Measurements from ENCODE around the gene BRPF1. TPM values are rescaled to one million over a fixed set of nuclear protein-coding genes. Genes with fewer than 3 reads are reported as not detected.

Gene BRPF1
- polyA plus RNA-seq, 1 of the 3 experiments (the other 2 are of a cell fraction): 13.0 TPM

DNA sequence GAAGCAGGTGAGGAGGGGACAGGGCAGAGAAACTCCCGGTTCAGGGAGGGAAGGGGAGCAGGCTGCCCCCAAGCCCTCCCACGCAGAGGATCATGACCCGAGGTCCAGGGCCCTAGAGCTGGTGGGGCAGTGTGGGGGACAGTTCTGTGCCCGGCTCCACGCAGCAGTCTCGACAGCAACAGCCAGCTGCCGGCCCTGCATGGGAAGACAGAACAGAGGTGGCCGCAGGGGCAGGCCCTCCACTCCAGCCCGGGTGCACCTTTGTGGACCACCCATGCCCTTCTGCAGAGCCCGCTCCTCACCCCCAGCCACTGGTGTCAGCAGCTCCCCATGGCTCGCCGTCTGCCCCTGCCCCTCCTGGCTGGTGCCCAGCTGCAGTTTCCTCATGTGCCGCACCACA lies 25.9 kb downstream of the BRPF1 start:
- Histone ChIP-seq H3K4me1 (ENCODE audit: control insufficient read depth in 1 of 2, insufficient read depth in 2 of 2, low read depth in 1 of 2, low read length in 1 of 2) (no peaks in the 10 kb centered on the region), H3K27me3 (ENCODE audit: insufficient read depth) (no peaks in the 10 kb centered on the region), H3K36me3 (replicated peaks in 1 of 2; ENCODE audit: control insufficient read depth in 1 of 2, insufficient read depth in 2 of 2, low read length in 1 of 2) (peaks cover 24 to 29% of the 10 kb centered on the region in 2 experiments), H3K79me2 (ENCODE audit: insufficient read depth) (no peaks in the 10 kb centered on the region), H3K9me3 (no peaks in the 10 kb centered on the region), H3K4me3 (ENCODE audit: low read depth in 2 of 2, low read length in 1 of 2) (no peak overlapping the region), H3K27ac (ENCODE audit: low read depth in 2 of 2, low read length in 1 of 2) (no peak overlapping the region), H3K9me2 (no peaks in the 10 kb centered on the region), H3K4me2 (no peak overlapping the region), H4K20me1 (ENCODE audit: insufficient read depth) (no peaks in the 10 kb centered on the region), H3K9ac (no peak overlapping the region), H2AFZ (ENCODE audit: low read depth) (no peak overlapping the region), H3F3A (replicated peaks; ENCODE audit: insufficient read depth) (no peaks in the 10 kb centered on the region)
- ChIA-PET CTCF (no interaction called here), POLR2A (interaction anchor here (0.6 kb wide), 1 partner anchor 546 kb away, joined by 3 read pairs; no protein-coding TSS in a partner anchor)
- 94% methylated on average over 7 of the region's 13 CpGs for WGBS (ENCODE audit: low lambda C conversion rate)
- DNase-seq: no peak
- TF ChIP-seq JUND (IDR thresholded peaks at IDR 0.05): no peak
- TF ChIP-seq, protein P1, sequence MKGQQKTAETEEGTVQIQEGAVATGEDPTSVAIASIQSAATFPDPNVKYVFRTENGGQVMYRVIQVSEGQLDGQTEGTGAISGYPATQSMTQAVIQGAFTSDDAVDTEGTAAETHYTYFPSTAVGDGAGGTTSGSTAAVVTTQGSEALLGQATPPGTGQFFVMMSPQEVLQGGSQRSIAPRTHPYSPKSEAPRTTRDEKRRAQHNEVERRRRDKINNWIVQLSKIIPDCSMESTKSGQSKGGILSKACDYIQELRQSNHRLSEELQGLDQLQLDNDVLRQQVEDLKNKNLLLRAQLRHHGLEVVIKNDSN (IDR thresholded peaks at IDR 0.05; ENCODE audit: borderline replicate concordance, low read depth): no peak
- TF ChIP-seq GABPA (IDR thresholded peaks at IDR 0.05; ENCODE audit: low read depth): no peak
- TF ChIP-seq FOXJ3 (CRISPR knock-in tag; IDR thresholded peaks at IDR 0.05): no peak
- no peak for TF ChIP-seq ELF1 (IDR thresholded peaks at IDR 0.05)
- TF ChIP-seq SIN3A (IDR thresholded peaks at IDR 0.05; ENCODE audit: borderline replicate concordance, low read depth, low read length): no peak
- TF ChIP-seq SMC3 (IDR thresholded peaks at IDR 0.05; ENCODE audit: low read depth, low read length): no peak
- no peak for TF ChIP-seq GATA2 (CRISPR knock-in tag; IDR thresholded peaks at IDR 0.05)
- TF ChIP-seq, protein P2, sequence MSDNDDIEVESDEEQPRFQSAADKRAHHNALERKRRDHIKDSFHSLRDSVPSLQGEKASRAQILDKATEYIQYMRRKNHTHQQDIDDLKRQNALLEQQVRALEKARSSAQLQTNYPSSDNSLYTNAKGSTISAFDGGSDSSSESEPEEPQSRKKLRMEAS (IDR thresholded peaks at IDR 0.05; ENCODE audit: low read depth): no peak

DNA sequence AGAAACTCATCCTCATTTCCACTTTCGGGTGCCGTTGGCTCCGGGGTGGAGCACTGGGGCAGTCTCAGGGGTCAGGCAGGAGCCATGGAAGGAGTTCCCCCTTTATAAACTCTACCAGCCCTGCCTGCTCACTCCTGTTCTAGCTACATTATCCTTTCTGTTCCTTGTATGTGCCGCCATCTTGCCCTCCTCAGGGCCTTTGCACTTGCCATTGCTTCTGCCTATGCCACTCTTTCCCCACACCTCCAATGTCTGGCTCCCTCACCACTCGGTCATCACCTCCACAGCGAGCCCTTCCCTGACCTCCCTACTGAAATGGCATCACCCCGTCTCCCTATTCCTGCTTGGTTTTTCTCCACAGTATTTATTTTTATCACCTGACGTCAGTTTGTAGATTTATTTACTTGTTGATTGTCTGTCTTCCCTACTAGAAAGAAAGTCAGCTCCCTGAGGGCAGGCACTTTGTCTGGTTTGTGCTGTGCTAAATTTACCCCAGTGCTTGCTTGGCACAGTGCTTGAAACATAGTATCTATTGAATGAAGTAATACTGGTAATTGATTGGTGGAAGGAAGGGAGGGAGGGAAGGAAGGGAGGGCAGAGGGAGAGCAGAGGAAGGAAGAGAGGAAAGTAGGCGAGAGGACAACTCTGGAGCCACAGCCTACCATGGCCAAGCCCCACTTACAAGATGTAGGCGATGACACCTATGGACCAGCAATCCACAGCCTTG lies 29.4 kb downstream of the BRPF1 start:
- Histone ChIP-seq H3K27ac (ENCODE audit: low read depth in 2 of 2, low read length in 1 of 2) (no peak overlapping the region), H3K4me2 (no peak overlapping the region), H3F3A (replicated peaks; ENCODE audit: insufficient read depth) (no peaks in the 10 kb centered on the region), H2AFZ (ENCODE audit: low read depth) (no peak overlapping the region), H3K9ac (no peak overlapping the region), H3K79me2 (ENCODE audit: insufficient read depth) (no peaks in the 10 kb centered on the region), H3K27me3 (ENCODE audit: insufficient read depth) (no peaks in the 10 kb centered on the region), H3K36me3 (replicated peaks in 1 of 2; ENCODE audit: control insufficient read depth in 1 of 2, insufficient read depth in 2 of 2, low read length in 1 of 2) (peaks cover 20 to 24% of the 10 kb centered on the region in 2 experiments), H3K4me3 (ENCODE audit: low read depth in 2 of 2, low read length in 1 of 2) (no peak overlapping the region), H4K20me1 (ENCODE audit: insufficient read depth) (no peaks in the 10 kb centered on the region), H3K9me3 (no peaks in the 10 kb centered on the region), H3K9me2 (no peaks in the 10 kb centered on the region), H3K4me1 (ENCODE audit: control insufficient read depth in 1 of 2, insufficient read depth in 2 of 2, low read depth in 1 of 2, low read length in 1 of 2) (no peaks in the 10 kb centered on the region; a peak in 1 of 4 replicates)
- no peak for DNase-seq
- POLR2A ChIA-PET: interaction anchor here (0.6 kb wide), 1 partner anchor 24 kb away, joined by 3 read pairs; no protein-coding TSS in a partner anchor
- CTCF ChIA-PET: no interaction called here
- 98% methylated on average over 7 of the region's 10 CpGs for WGBS (ENCODE audit: low lambda C conversion rate)
- TF ChIP-seq RAD21 (IDR thresholded peaks at IDR 0.05; ENCODE audit: low read length) (no peak), JUND (IDR thresholded peaks at IDR 0.05) (no peak), GABPA (IDR thresholded peaks at IDR 0.05; ENCODE audit: low read depth) (no peak), RXRA (IDR thresholded peaks at IDR 0.05; ENCODE audit: borderline replicate concordance, low read depth) (no peak), MXI1 (IDR thresholded peaks at IDR 0.05; ENCODE audit: low read depth, low read length) (no peak), GATA2 (CRISPR knock-in tag; IDR thresholded peaks at IDR 0.05) (no peak), YY1 (IDR thresholded peaks at IDR 0.05; ENCODE audit: low read depth) (no peak), FOXM1 (IDR thresholded peaks at IDR 0.05; ENCODE audit: low read depth) (no peak), TEAD4 (IDR thresholded peaks at IDR 0.05; ENCODE audit: borderline replicate concordance, insufficient read depth) (no peak), RCOR1 (IDR thresholded peaks at IDR 0.05; ENCODE audit: low read length) (no peak), POLR2AphosphoS5 (IDR thresholded peaks at IDR 0.05; ENCODE audit: low read depth, low read length) (no peak)
- TF ChIP-seq, protein P3, sequence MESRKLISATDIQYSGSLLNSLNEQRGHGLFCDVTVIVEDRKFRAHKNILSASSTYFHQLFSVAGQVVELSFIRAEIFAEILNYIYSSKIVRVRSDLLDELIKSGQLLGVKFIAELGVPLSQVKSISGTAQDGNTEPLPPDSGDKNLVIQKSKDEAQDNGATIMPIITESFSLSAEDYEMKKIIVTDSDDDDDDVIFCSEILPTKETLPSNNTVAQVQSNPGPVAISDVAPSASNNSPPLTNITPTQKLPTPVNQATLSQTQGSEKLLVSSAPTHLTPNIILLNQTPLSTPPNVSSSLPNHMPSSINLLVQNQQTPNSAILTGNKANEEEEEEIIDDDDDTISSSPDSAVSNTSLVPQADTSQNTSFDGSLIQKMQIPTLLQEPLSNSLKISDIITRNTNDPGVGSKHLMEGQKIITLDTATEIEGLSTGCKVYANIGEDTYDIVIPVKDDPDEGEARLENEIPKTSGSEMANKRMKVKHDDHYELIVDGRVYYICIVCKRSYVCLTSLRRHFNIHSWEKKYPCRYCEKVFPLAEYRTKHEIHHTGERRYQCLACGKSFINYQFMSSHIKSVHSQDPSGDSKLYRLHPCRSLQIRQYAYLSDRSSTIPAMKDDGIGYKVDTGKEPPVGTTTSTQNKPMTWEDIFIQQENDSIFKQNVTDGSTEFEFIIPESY (IDR thresholded peaks at IDR 0.05; ENCODE audit: borderline replicate concordance, low read depth): no peak
- TF ChIP-seq, protein P4, sequence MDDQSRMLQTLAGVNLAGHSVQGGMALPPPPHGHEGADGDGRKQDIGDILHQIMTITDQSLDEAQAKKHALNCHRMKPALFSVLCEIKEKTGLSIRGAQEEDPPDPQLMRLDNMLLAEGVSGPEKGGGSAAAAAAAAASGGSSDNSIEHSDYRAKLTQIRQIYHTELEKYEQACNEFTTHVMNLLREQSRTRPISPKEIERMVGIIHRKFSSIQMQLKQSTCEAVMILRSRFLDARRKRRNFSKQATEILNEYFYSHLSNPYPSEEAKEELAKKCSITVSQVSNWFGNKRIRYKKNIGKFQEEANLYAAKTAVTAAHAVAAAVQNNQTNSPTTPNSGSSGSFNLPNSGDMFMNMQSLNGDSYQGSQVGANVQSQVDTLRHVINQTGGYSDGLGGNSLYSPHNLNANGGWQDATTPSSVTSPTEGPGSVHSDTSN (IDR thresholded peaks at IDR 0.05): no peak
- TF ChIP-seq, protein P5, sequence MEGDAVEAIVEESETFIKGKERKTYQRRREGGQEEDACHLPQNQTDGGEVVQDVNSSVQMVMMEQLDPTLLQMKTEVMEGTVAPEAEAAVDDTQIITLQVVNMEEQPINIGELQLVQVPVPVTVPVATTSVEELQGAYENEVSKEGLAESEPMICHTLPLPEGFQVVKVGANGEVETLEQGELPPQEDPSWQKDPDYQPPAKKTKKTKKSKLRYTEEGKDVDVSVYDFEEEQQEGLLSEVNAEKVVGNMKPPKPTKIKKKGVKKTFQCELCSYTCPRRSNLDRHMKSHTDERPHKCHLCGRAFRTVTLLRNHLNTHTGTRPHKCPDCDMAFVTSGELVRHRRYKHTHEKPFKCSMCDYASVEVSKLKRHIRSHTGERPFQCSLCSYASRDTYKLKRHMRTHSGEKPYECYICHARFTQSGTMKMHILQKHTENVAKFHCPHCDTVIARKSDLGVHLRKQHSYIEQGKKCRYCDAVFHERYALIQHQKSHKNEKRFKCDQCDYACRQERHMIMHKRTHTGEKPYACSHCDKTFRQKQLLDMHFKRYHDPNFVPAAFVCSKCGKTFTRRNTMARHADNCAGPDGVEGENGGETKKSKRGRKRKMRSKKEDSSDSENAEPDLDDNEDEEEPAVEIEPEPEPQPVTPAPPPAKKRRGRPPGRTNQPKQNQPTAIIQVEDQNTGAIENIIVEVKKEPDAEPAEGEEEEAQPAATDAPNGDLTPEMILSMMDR (IDR thresholded peaks at IDR 0.05): no peak
- TF ChIP-seq, protein P6, sequence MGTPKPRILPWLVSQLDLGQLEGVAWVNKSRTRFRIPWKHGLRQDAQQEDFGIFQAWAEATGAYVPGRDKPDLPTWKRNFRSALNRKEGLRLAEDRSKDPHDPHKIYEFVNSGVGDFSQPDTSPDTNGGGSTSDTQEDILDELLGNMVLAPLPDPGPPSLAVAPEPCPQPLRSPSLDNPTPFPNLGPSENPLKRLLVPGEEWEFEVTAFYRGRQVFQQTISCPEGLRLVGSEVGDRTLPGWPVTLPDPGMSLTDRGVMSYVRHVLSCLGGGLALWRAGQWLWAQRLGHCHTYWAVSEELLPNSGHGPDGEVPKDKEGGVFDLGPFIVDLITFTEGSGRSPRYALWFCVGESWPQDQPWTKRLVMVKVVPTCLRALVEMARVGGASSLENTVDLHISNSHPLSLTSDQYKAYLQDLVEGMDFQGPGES (IDR thresholded peaks at IDR 0.05; ENCODE audit: low read depth, low read length): no peak
